ENCODE results near the gene CHCHD6. TPM values are rescaled to one million over a fixed set of nuclear protein-coding genes. Genes with fewer than 3 reads are reported as not detected.

Gene CHCHD6
- total RNA-seq, 1 experiment from 2014 or later, result 33.0 TPM

DNA sequence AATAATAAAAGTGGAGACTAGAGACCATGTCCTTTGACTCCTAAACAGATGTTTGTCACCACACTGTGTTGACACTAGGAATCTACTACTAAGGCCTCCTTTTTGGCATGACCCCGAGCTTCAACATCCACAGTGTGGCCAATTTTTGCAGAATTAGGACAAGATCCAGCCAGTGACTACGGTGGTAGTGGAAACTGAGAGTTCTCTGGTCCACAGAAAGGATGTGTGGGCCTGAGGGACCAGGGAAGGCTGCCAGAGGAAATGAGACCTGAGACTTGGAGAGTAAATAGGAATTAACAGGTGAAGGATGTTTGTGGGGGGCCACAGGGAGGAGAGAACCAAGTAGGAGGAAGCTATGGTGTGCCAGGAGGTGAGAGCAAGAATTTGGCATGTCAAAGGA is 122.7 kb downstream of the CHCHD6 start:
- Histone ChIP-seq H3F3A (ENCODE audit: low read length, unreplicated experiment) (no peaks in the 10 kb centered on the region), H3K27me3 (ENCODE audit: low read length) (no peaks in the 10 kb centered on the region), H3K4me3 (ENCODE audit: low read length) (no peak overlapping the region), H3K4me1 (ENCODE audit: insufficient read depth, low read length) (no peaks in the 10 kb centered on the region), H3K4me2 (ENCODE audit: low read length) (no peak overlapping the region), H3K9me3 (ENCODE audit: low read length) (no peaks in the 10 kb centered on the region), H3K27ac (ENCODE audit: low read length) (no peak overlapping the region), H2AFZ (ENCODE audit: low read length) (no peak overlapping the region), H3K79me2 (ENCODE audit: low read length) (no peaks in the 10 kb centered on the region), H3K9ac (ENCODE audit: low read length) (no peak overlapping the region), H3K9me2 (replicated peaks; ENCODE audit: low read length) (no peaks in the 10 kb centered on the region), H4K20me1 (ENCODE audit: low read length) (no peaks in the 10 kb centered on the region), H3K36me3 (ENCODE audit: low read depth, low read length) (no peaks in the 10 kb centered on the region)
- ATAC-seq (no peak), DNase-seq (no peak)
- CTCF ChIA-PET, result no interaction called here
- POLR2A ChIA-PET (ENCODE audit: unreplicated experiment), result no interaction called here
- TF ChIP-seq, protein P1, sequence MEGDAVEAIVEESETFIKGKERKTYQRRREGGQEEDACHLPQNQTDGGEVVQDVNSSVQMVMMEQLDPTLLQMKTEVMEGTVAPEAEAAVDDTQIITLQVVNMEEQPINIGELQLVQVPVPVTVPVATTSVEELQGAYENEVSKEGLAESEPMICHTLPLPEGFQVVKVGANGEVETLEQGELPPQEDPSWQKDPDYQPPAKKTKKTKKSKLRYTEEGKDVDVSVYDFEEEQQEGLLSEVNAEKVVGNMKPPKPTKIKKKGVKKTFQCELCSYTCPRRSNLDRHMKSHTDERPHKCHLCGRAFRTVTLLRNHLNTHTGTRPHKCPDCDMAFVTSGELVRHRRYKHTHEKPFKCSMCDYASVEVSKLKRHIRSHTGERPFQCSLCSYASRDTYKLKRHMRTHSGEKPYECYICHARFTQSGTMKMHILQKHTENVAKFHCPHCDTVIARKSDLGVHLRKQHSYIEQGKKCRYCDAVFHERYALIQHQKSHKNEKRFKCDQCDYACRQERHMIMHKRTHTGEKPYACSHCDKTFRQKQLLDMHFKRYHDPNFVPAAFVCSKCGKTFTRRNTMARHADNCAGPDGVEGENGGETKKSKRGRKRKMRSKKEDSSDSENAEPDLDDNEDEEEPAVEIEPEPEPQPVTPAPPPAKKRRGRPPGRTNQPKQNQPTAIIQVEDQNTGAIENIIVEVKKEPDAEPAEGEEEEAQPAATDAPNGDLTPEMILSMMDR (conservative IDR thresholded peaks at IDR 0.05; ENCODE audit: low read depth, low read length), result no peak
- no peak for TF ChIP-seq EZH2phosphoT487 (IDR thresholded peaks at IDR 0.05; ENCODE audit: borderline replicate concordance, low read length)
- TF ChIP-seq EZH2 (IDR thresholded peaks at IDR 0.05; ENCODE audit: low read length, unreplicated experiment), result no peak
- intact Hi-C loops (cut with micrococcal nuclease), result no loop called here
- BruUV-seq (replicated peaks), result no TSS peak

DNA sequence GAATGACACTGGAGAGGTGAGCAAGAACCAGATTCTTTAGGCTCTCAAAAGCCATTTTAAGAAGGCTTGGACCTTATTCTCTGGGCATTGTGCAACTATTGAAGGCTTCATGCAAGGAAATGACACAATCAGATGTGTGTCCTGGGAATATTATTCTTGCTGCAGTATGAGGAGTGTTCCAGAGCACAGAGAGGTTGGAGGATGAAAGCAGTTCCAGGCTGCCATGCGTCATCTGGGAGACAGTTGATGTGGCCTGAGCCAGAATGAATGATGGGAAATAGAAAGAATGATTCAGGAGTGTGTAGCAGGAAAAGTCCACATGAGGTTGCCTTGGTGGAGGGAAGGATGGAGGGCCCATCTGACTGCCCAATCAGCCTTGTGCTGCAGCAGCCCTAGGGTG is 123.1 kb downstream of the CHCHD6 start:
- DNase-seq, result no peak
- no TSS peak for BruUV-seq (replicated peaks)
- H3K4me2 ChIP-seq (ENCODE audit: low read length), result no peak overlapping the region
- TF ChIP-seq EZH2 (IDR thresholded peaks at IDR 0.05; ENCODE audit: low read length, unreplicated experiment) (no peak), EZH2phosphoT487 (IDR thresholded peaks at IDR 0.05; ENCODE audit: borderline replicate concordance, low read length) (no peak)
- TF ChIP-seq, protein P1 (conservative IDR thresholded peaks at IDR 0.05; ENCODE audit: low read depth, low read length), result no peak
- H3K4me3 ChIP-seq (ENCODE audit: low read length), result no peak overlapping the region
- CTCF ChIA-PET, result no interaction called here
- no peaks in the 10 kb centered on the region for H3K9me3 ChIP-seq (ENCODE audit: low read length)
- no peak overlapping the region for H3K9ac ChIP-seq (ENCODE audit: low read length)
- no peaks in the 10 kb centered on the region for H3K9me2 ChIP-seq (replicated peaks; ENCODE audit: low read length)
- intact Hi-C loops (cut with micrococcal nuclease), result no loop called here
- H3K27me3 ChIP-seq (ENCODE audit: low read length), result no peaks in the 10 kb centered on the region
- no peaks in the 10 kb centered on the region for H3F3A ChIP-seq (ENCODE audit: low read length, unreplicated experiment)
- H3K36me3 ChIP-seq (ENCODE audit: low read depth, low read length), result no peaks in the 10 kb centered on the region
- no peak overlapping the region for H3K27ac ChIP-seq (ENCODE audit: low read length)
- no peaks in the 10 kb centered on the region for H3K4me1 ChIP-seq (ENCODE audit: insufficient read depth, low read length)
- no peak overlapping the region for H2AFZ ChIP-seq (ENCODE audit: low read length)
- POLR2A ChIA-PET (ENCODE audit: unreplicated experiment), result no interaction called here
- H3K79me2 ChIP-seq (ENCODE audit: low read length), result no peaks in the 10 kb centered on the region
- no peaks in the 10 kb centered on the region for H4K20me1 ChIP-seq (ENCODE audit: low read length)
- no peak for ATAC-seq

DNA sequence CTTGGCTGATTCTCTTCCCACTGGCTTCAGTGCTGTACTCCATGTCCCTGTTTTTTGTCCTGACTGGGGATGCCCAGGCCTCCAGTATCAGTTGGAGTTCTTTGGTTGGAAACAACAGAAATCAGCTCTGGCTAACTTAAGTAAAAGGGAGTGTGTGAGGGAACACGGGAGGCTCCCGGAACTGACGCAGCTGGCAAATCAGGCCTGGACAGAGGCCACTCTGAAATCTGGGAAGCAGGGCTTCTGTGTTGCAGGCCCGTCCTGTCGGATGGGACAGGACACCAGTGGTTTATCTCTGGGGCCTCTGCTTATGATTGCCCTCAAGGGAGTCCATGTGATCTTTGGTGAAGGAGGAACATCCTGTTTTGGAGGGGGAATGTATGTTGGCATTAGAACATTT is 124.3 kb downstream of the CHCHD6 start:
- intact Hi-C loops (cut with micrococcal nuclease), result no loop called here
- Histone ChIP-seq H4K20me1 (ENCODE audit: low read length) (no peaks in the 10 kb centered on the region), H3K4me1 (ENCODE audit: insufficient read depth, low read length) (no peaks in the 10 kb centered on the region), H3K4me3 (ENCODE audit: low read length) (no peak overlapping the region), H3K9me2 (replicated peaks; ENCODE audit: low read length) (no peaks in the 10 kb centered on the region), H3K27ac (ENCODE audit: low read length) (no peak overlapping the region), H3K9ac (ENCODE audit: low read length) (no peak overlapping the region), H3K9me3 (ENCODE audit: low read length) (no peaks in the 10 kb centered on the region), H3F3A (ENCODE audit: low read length, unreplicated experiment) (no peaks in the 10 kb centered on the region), H3K36me3 (ENCODE audit: low read depth, low read length) (no peaks in the 10 kb centered on the region), H2AFZ (ENCODE audit: low read length) (no peak overlapping the region), H3K79me2 (ENCODE audit: low read length) (no peaks in the 10 kb centered on the region), H3K27me3 (ENCODE audit: low read length) (no peaks in the 10 kb centered on the region), H3K4me2 (ENCODE audit: low read length) (no peak overlapping the region)
- ATAC-seq, result no peak
- ChIA-PET CTCF (no interaction called here), POLR2A (ENCODE audit: unreplicated experiment) (no interaction called here)
- no peak for TF ChIP-seq EZH2phosphoT487 (IDR thresholded peaks at IDR 0.05; ENCODE audit: borderline replicate concordance, low read length)
- TF ChIP-seq, protein P1 (conservative IDR thresholded peaks at IDR 0.05; ENCODE audit: low read depth, low read length), result no peak
- no peak for TF ChIP-seq EZH2 (IDR thresholded peaks at IDR 0.05; ENCODE audit: low read length, unreplicated experiment)
- BruUV-seq (replicated peaks), result no TSS peak
- no peak for DNase-seq

Data from PC-3 (cell line).